Stimulated activated CD8-positive, alpha-beta memory T cell treated with anti-CD3 and anti-CD28 coated beads, Interleukin-15, amount 100 ng/mL, for 48 hours (primary cell): Measurements from ENCODE around the gene PMVK.

Experiments
- DNase-seq, 2 donors: peaks; one replicate each; pipeline ENCODE4 v3.0.0-alpha.2; 2020; ENCODE audit warnings: low read depth in 2 of 2

The PMVK gene

DNA sequence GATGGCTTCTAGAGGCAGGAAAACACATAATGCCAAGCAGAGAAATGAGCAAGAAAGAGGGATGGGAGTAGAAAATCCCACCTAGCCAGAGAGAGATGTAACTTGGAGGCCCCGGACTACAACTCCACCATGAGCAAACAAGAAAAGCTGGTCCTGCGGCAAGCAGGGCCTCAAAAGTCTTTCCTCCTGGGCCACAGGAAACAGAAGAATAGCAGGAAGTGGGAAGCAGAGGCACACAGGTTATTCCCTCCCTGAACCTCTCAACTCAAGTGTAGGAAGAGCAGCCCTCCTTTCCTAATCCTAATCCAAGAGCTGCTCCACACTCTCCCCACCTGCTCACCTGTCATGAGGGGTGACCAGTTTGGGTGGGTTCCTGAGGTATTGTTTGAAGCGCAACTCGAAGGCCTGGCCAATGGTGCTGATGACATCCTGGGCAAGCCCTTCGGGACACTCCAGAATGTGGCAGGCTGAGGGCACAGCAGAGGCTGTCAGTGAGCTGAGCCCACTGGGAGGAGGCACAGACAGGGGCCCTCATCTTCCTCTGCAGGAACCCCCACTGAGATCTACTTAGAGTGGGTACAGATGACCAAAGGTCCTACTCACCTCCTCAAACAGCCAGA, 30.9 kb upstream of the PMVK start:
- DNase-seq: no peak

GRCh38 chr1:154966111-154966510, 29.6 kb upstream of the PMVK start:
- no peak for DNase-seq

DNA sequence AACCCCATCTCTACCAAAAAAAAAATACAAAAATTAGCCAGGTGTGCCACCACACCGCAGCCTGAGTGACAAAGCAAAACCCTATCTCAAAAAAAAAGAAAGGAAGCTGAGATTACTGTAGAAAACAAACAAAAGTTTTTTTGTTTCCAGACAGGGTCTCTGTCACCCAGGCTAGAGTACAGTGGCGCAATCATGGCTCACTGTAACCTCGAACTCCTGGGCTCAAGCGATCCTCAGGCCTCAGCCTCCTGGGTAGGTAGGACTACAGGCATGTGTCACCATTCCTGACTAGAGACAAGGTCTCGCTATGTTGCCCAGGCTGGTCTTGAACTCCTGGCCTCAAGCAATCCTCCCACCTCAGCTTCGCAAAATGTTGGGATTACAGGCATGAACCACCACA, 27.8 kb upstream of the PMVK start:
- no peak for DNase-seq

DNA sequence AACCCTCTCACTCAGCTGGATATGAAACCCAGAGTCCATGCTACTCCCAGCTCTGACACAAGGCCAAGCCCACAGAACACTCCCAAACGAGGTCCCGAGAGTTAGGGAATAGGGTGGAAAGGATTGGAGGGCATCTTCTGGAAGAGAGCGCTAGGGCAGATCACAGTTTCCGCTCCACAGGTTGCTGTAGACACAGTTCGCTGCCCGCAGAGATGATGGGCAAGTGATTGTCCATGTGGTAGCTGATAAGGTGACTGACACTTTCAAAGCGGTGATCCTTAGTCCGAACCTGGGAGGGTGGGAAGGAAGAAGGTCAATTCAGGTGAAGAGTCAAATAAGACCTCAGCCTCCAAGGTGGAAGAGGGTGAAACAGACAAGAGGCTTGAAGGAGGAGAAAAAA, 27.1 kb upstream of the PMVK start:
- no peak for DNase-seq

GRCh38 chr1:154962795-154963330, 26.3 kb upstream of the PMVK start:
- no peak for DNase-seq

DNA sequence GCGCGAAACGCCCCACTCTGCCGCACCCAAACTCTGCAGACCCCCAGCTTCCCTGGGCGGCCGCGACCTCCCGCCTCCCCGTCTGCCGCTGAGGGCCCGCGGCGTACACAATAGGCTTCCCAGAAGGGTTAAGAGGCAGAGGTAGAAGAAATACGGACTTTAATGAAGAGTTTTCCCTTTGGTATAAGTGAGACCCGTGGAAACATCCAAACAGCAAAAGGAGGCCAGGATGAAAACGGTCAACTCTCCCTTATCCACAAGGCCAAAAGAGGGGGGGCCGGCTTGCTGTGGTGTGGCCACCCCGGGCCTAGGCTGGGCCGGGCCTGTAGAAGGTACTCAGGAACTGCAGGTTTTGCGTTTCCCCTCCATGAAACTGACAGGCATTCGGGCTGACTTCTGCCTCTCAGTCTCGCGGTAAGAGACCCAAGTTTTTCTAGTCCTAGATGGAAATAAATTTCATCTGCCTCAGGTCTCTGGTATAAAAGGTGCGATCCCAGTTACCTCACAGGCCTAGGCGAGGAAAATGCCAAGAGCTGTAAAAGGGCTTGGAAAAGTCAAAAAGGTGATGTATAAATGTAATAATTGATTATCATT, 25.7 kb upstream of the PMVK start:
- DNase-seq: no peak

DNA sequence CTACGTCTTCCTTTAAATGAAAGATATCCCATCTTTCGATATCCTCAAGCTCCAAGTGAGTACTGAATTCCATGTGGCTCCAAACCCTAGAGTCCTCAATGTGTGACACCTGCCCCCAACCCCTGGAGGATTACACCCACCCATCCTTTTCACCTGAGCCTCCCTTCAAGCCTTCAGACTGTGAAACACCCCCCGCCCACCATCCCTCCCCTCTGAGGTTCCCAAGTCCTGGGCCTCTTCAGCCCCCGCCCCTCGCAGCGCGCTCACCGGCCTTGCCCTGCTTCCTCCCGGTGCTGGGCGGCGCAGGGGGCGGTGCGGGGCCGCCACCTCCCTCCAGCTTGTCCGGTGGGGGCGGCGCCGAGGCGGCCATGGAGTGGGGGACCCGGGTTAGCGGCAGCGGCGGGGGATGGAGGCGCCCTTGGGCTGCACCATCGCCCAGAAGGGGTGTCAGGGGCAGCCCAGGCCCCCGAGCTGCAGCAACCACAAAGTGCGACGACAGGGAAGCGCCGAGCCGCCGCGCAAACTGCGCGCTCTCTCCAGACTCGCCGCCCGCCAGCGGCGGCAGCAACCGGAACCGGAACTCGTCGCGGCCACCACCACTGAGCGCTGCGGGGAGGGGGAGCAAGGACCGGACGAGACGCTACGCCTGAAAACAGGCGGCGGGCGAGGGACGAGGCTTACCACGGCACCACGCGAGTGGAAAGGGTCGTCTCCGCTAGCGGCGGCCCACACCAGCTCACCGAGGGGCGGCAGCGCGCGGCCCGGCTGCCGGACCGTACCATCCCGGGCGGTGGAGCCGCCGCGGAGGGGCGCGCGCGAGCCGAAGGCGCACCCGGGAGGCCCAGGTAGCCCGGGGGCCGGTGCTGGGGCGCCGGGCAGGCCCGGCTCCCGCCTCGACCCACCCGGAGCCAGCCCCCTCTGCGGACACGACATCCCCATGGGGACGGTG, 25.0 kb upstream of the PMVK start, which contains the start of gene PYGO2:
Gene PYGO2, minus strand, starts transcription at position 576 of the 949 bp plus-strand sequence. Its CDS starts 206 bp downstream, at position 370.
- DNase-seq: peak; percentile 78 to 81

- no peak for DNase-seq
Observed at GRCh38 chr1:154960446-154961136, 24.1 kb upstream of the PMVK start.

DNA sequence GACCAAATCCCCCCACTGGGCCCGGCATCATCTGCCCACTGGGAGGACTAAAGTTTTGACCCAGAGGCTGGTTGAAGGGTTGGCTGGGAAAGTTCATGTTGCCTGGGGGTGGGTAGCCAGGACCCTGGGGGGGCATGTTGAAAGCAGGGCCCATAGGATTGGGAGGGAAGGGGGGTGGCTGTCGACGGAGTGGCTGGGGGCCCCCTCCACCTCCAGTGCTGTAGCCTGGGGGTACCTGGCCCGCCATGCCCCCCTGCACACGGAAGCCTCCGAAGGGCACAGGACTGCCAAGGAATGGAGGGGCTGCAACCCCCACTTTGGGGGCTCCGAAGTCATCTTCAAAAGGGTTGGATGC, 22.9 kb upstream of the PMVK start:
- DNase-seq: no peak

GRCh38 chr1:154958681-154959425, 22.3 kb upstream of the PMVK start:
- DNase-seq: no peak

DNA sequence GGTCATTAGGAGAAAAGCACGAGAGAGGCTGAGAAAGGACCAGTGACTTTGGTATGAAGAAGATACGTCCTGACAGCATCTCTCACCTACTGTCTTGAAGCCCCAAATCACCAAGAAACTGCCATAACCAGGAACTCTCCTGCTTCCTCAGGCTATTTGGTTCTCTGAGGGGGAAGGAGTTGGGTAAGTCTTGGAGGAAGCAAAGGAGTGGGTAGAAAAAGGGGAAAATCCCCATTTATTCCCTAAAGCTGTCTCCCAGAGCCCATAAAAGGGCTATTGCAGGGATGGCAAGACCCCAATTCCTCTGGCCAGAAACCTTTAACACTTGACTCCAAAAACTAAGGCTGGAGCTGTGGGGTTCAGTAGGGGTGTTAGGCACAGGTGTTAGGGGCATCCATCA, 21.5 kb upstream of the PMVK start:
- no peak for DNase-seq

- no peak for DNase-seq
Observed at GRCh38 chr1:154957091-154957657, 20.7 kb upstream of the PMVK start.

DNA sequence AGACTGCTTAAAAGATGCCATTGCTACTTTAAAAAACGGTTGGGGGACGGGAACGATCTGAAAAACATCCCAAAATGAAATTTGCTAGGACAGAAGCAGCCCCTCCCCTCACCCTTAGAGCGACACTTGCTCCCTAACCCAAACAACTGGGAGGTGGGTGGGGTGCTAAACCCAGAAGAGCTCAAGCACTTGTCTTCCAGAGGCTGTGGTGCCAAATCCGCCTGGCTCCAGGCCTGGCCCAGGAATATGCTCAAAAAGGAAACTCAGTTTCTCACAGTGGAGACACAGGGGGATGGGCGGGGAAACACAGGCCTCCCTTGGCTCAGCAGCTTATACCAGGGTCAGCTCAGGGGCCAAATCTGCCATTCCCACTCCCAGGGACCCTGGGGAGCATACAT, 20.0 kb upstream of the PMVK start:
- no peak for DNase-seq

- peak; percentile 55 to 70 for DNase-seq
Observed at GRCh38 chr1:154955718-154956543, 19.4 kb upstream of the PMVK start, which contains the start of gene PBXIP1. Gene PBXIP1 (minus strand): TSS chr1:154956099. CDS start chr1:154953721, 2,378 bp downstream.

DNA sequence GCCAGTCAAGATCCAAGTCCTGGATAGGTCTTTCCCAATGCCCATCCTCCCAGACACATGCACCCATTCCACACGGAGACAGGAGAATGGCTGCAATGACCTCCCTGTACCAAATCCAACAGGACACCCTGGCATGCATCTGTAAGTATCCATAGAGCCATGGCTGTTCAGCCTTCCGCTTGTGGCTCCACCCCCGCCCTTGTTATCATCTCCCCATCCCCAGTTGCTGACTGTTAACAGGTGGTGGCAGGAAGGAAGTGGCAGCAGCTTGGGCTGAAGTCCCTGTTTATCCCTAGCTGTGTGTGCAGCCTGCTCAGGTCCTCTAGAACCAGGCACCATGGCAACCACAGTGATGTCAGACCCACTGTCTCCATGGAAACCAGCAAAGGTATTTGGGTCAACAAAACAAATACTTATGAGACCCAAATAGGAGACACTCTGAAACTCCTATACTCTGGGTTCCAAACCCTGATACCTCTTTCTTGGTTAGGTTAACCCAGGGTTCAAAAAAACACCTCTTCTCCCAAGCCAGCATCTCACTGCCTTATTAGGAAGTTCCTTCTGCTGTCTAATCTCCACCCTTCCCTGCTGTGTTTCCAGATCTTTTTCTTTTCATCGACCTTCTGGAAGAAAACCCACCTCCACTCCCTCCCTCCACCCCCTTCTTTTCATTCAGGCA, 18.7 kb upstream of the PMVK start:
- DNase-seq: peak; percentile 68

DNA sequence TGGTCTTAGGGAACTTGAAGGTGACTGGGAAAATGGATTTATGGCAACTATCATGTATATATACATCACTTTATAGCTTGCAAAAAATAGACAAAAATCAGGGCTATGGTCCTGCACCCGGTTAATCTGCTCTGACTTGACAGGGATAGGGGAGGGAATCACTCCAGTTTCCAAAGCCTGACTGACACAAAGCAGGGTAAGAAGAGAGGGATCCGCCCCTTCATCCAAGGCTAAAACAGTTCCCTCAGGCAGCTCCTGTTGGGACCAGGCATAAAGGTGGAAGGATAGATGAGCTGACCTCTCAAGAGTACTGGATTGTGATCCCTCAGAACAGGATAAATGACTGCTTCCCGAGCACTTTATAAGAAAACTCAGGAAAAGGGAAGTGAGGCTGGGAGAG, 18.0 kb upstream of the PMVK start:
- no peak for DNase-seq

DNA sequence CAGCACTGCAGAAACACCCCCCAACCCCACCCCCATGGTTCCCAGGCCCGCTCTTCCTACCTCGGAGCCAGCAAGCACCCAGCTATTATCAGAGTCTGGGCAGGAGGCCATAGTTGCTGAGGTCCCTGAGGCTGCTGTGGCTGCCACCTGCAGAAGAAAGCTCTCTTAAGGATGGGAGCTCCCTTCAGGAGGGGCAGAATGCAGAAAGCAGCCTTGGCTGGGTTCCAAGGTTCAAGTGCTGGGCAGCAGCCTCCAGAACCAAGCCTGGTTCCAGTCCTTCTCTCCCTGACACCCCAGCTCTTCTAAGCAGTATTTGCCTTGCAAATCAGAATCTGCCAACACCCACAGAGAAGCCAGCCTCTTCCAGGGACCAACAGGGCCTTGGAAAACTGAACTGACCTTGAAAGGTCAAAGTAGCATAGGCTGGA, 17.1 kb upstream of the PMVK start:
- no peak for DNase-seq

DNA sequence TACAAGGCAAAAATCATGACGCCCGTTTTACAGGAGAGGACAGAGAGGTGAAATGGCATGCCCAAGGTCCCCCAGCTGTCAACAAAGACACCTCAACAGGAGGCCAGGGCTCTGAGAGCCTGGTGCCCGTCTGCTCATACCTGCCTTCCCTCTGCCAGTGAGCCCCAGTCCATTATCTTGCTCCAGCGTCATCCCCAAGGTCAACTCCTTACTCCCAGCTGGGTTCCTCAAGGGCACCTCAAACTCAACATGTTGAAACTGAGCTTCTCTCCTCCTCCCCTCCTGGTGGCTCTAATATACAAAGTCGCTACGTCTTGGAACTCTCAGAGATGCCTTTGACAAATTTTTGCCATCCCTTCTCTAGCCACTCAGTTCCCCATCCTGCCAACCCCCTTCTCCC, 16.1 kb upstream of the PMVK start:
- no peak for DNase-seq
